Ectodermal cell (in vitro differentiated cells): ENCODE data around the gene ARHGAP22.

ENCODE experiments used
- H3K27ac ChIP-seq: 2 replicates; pipeline ENCODE4 v1.7.0; 2013; ENCODE audit warnings: mild to moderate bottlenecking, low read depth, low read length; ENCODE audit not compliant: insufficient read depth, poor library complexity, severe bottlenecking
- H3K27me3 ChIP-seq: 2 replicates; pipeline ENCODE4 v1.7.0; 2013; ENCODE audit warnings: mild to moderate bottlenecking, low read length; ENCODE audit not compliant: insufficient read depth, control insufficient read depth, poor library complexity, severe bottlenecking
- H3K36me3 ChIP-seq: one replicate; pipeline ENCODE4 v1.7.0; 2013; ENCODE audit warnings: low read length; ENCODE audit not compliant: control insufficient read depth, insufficient read depth
- H3K4me1 ChIP-seq: one replicate; pipeline ENCODE4 v1.7.0; 2013; ENCODE audit warnings: low read length; ENCODE audit not compliant: control insufficient read depth, insufficient read depth
- H3K4me3 ChIP-seq: 2 replicates; pipeline ENCODE4 v1.7.0; 2013; ENCODE audit warnings: low read depth, low read length, control low read depth; ENCODE audit not compliant: insufficient read depth
- H3K9me3 ChIP-seq: 2 replicates; pipeline ENCODE4 v1.7.0; 2013; ENCODE audit warnings: mild to moderate bottlenecking, low read length, moderate library complexity; ENCODE audit not compliant: control insufficient read depth
- WGBS, 2 experiments: methylation state at CpG; one replicate each; pipeline ENCODE4 v1.1.7; 2013; ENCODE audit warnings: missing lambda C conversion rate in 2 of 2; 5-methylcytosine and 5-hydroxymethylcytosine counted together

Gene ARHGAP22

DNA sequence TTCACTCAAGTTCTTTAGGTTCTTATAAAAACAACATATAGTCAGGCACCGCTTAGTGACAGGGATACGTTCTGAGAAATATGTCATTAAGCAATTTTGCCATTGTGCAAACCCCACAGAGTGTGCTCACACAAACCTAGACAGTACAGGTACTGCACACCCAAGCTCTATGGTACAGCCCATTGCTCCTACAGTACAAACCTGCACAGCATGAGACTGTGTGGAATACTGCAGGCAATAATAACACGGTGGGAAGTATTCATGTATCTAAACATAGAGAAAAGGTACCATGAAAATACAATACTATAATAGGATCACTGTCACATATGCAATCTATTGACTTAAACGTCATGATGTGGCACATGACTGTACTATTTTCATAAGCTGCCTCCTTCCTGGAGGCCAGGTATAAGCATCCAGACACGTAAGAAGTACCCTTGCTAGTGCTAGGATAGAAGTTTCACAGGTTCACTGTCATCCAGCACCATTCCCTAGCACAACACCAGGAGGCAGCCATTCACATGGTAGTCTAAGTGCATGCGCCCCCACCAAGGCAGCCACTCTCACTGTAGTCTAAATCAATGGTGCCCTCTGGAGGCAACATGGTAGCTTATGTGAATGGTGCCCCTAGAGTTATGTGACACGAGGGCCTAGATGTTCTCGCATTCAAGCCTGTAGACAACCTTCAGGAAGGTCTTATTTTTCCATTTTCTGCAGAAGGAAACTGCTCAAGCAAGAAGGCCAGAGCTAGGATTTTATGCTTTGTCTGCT, 98.5 kb downstream of the ARHGAP22 start:
- Histone ChIP-seq H3K4me3 (no peak overlapping the region), H3K27me3 (no peaks in the 10 kb centered on the region), H3K27ac (no peak overlapping the region), H3K36me3 (no peaks in the 10 kb centered on the region), H3K4me1 (peaks cover 2% of the 10 kb centered on the region), H3K9me3 (no peaks in the 10 kb centered on the region)
- WGBS, 2 experiments, result 94 to 95% methylated on average over 7 to 8 of the region's 8 CpGs

DNA sequence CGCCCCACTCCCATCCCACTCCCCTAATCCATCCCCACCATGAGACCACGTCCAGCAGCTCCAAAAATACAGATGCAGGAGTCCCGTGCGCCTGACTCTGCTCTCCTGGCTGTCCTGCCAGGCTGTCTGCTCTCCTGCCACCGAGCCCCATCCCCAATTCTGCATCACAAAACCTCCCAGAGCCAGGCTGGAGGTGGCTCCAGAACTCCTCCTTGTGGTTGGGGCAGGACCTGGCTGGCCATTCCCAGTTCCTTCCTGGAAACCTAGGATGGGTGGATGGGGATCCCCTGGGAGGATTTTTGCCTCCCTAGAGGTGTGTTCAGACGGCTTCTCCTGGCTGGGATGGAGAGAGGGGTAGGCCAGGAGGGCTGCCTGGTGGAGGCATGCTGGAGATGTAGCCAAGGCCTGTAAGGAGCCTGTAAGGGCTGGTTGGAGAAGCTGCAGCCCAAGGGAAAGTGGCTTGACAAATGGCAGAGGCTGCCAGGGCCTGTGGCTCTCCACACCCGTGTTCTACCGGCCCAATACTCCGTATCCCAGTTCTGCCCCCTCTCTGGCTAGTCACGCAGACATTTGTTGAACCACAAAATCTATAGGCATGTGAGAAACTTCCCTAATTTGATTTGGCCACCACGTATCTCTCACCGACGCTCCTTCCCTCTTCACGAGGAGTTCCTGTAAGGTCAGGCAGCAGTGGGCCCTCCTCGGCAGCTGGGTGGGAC, 99.3 kb downstream of the ARHGAP22 start:
- H3K36me3 ChIP-seq, result no peaks in the 10 kb centered on the region
- no peak overlapping the region for H3K4me3 ChIP-seq
- 85 to 87% methylated on average over 15 of the region's 15 CpGs for WGBS, 2 experiments

DNA sequence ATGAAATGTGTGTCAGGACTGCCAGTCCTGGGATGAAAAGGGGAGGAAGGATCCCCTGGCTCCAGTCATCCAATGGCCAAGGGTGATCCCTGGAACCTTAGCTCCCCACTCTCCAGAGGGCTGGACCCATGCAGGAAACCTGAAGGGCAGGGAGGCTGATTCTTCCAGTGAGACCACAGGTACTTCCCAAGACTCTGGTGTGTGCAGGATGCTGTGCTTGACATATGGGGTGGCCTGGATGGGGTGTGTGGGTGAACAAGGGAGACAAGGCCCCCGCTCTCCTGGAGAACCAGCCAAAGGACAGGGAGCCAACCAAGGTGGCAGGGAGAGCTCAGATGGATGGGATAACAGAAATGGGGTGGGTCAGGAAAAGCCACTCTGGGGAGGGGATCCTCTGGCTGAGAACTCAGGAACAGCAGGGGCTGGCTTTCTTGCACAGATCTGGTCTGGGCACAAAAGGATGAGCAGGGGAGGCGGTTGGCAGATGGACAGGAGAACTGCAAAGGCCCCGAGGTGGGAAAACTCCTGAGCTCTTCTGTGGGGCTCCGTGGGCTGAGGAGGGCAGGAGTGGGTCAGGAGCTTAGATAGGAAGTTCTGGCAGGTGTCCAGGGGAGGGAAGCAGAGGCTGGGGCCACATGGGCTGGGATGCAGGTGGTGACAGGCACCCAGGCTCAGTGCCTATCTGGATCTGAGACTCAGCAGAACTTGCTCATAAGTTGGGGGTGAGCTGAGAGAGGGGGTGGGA, 100.6 kb downstream of the ARHGAP22 start:
- H3K27ac ChIP-seq, result no peak overlapping the region
- no peaks in the 10 kb centered on the region for H3K4me1 ChIP-seq
- no peaks in the 10 kb centered on the region for H3K36me3 ChIP-seq
- H3K9me3 ChIP-seq, result no peaks in the 10 kb centered on the region
- 88 to 89% methylated on average over 4 of the region's 4 CpGs for WGBS, 2 experiments
- no peaks in the 10 kb centered on the region for H3K27me3 ChIP-seq
- no peak overlapping the region for H3K4me3 ChIP-seq

More for the DNA sequence above, 99.3 kb downstream of the ARHGAP22 start:
- Histone ChIP-seq H3K4me1 (peaks cover 2% of the 10 kb centered on the region), H3K9me3 (no peaks in the 10 kb centered on the region), H3K27ac (no peak overlapping the region), H3K27me3 (no peaks in the 10 kb centered on the region)

DNA sequence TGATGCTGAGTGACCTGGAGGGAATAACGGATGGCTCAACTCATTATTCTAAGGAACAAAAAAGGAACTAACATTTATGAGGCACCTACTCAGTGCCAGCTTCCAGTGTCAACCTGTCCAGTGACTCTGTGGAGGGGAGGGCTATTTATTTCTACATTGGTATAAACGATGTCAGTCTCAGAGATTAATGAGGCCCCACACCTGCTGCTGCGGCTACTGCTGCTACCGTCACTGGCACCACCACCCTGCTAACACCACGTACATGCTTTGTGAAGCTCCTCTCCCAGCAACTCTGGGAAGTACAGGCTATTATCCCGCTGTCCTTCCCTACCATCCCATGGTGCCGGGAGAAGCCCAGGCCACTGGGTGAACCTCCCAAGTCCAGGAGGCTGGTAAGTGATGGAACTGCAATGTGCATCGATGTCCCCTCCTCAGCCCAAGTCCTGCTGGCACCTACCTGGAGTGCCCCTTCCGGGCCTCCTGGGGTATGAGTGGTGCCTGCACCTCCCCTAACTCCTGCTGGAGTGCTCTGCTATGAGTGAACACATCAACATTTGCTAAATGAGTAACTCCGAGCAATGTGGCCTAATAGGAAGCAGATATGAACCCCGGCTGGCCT, 101.5 kb downstream of the ARHGAP22 start:
- Histone ChIP-seq H3K27ac (no peak overlapping the region), H3K4me3 (no peak overlapping the region), H3K36me3 (no peaks in the 10 kb centered on the region), H3K27me3 (no peaks in the 10 kb centered on the region), H3K4me1 (no peaks in the 10 kb centered on the region), H3K9me3 (no peaks in the 10 kb centered on the region)
- 96 to 97% methylated on average over 11 of the region's 11 CpGs for WGBS, 2 experiments

DNA sequence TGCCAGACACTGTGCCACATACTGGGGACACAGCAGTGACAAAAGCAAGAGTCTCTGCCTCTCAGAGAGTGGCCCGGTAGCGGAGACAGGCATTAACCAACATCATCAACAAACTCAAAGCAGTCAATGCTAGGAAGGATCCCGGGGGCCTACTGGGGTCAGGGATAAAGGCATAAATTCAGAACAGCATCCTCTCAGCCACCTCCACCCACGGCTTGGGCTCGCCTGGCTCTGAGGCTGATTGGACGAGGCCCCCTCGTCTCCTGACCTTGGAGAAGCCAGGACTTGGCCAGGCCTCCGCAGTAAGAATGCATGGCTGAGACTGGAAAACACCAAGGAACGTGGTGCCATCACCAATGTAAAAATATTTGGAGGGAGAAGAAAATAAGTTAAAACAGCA, 102.1 kb downstream of the ARHGAP22 start:
- Histone ChIP-seq H3K36me3 (no peaks in the 10 kb centered on the region), H3K4me3 (no peak overlapping the region), H3K27ac (no peak overlapping the region), H3K4me1 (no peaks in the 10 kb centered on the region), H3K9me3 (no peaks in the 10 kb centered on the region), H3K27me3 (no peaks in the 10 kb centered on the region)
- 91 to 94% methylated on average over 9 of the region's 9 CpGs for WGBS, 2 experiments

DNA sequence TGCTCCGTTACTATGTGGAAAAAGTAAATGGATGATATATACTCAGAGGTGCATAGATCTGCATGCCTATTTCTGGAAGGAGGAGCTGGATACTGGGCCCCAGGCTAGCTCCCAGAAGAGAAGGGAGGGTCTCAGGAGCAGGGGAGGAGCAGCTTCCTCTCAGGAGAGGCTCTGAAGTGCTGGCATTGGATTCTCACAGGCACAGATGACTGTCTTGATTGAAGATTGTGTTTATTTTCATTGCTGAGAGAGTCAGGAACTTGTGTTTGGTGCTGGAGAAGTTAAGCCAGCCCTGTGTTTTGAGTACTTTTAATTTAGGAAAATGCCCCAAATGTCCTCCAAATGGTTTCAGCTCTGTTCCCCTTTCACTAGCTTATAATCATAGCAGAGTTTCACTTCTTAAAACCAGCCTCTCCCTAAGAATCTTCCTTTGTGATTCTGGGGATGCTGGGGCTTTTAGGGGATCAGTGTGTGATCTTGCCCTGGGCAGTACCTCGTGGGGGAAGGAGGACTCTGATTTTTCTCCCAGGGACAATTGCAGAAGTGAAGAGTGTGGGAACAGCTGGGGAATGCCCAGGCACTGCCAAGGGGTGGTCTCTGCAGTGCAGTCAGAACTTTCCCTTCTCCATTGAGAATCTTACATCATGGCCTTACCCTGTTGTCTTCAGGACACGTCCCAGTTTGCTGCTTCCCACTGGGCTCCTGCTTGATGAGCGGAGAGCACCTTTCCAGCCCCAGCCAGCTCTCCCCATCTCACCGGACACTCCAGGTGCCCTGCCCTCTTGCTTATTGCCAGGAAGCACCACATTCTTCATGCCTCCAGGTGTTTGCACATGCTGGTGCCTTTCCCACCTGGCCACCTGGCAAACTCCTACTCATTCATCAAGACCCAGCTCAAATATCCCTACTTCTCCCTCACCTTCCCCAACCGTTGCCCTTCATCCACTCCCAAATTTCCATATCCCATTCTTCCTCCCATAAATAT, 102.8 kb downstream of the ARHGAP22 start:
- H3K36me3 ChIP-seq, result no peaks in the 10 kb centered on the region
- no peaks in the 10 kb centered on the region for H3K9me3 ChIP-seq
- no peak overlapping the region for H3K27ac ChIP-seq
- no peaks in the 10 kb centered on the region for H3K4me1 ChIP-seq
- WGBS, 2 experiments, result 86 to 91% methylated on average over 6 of the region's 6 CpGs
- no peak overlapping the region for H3K4me3 ChIP-seq
- no peaks in the 10 kb centered on the region for H3K27me3 ChIP-seq

DNA sequence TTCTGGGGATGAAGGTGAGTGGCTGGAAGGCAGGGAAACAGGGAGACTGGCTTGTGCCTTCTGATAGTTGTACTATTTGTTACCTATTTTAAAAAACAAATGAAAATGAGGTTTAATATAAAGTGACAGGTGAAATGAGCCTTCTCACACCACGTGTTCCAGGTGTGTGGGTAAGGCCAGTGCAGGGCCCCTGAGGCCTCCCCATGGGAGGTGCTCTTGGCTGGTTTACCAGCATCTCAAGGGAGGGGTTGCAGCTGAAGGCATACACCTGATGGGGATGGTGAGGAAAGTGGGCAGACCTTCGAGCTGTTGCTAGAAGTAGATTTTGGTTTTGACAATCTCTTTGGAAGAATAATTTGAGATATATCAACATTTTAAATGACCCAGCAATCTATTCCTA, 103.6 kb downstream of the ARHGAP22 start:
- Histone ChIP-seq H3K4me3 (no peak overlapping the region), H3K9me3 (no peaks in the 10 kb centered on the region), H3K27me3 (no peaks in the 10 kb centered on the region), H3K27ac (no peak overlapping the region), H3K4me1 (no peaks in the 10 kb centered on the region), H3K36me3 (no peaks in the 10 kb centered on the region)
- 75 to 85% methylated on average over 1 to 2 of the region's 2 CpGs for WGBS, 2 experiments

DNA sequence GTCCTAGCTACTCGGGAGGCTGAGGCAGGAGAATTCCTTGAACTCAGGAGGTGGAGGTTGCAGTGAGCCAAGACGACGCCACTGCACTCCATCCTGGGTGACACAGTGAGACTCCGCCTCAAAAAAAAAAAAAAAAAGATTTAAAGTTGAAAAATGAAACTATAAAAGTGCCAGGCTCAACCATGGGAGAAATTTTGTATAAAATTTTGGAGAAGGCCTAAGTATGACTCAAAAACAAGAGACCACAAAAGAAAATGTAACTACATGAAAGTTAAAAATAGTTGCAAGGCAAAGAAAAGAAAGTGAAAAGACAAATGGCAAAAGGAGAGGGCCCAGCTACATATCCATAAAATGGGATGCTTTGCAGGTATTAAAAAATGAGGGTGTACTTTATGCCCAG, 104.1 kb downstream of the ARHGAP22 start:
- H3K4me3 ChIP-seq, result no peak overlapping the region
- WGBS, 2 experiments, result 90 to 91% methylated on average over 4 of the region's 4 CpGs
- no peaks in the 10 kb centered on the region for H3K36me3 ChIP-seq
- H3K4me1 ChIP-seq, result no peaks in the 10 kb centered on the region
- no peaks in the 10 kb centered on the region for H3K9me3 ChIP-seq
- H3K27ac ChIP-seq, result no peak overlapping the region
- no peaks in the 10 kb centered on the region for H3K27me3 ChIP-seq

DNA sequence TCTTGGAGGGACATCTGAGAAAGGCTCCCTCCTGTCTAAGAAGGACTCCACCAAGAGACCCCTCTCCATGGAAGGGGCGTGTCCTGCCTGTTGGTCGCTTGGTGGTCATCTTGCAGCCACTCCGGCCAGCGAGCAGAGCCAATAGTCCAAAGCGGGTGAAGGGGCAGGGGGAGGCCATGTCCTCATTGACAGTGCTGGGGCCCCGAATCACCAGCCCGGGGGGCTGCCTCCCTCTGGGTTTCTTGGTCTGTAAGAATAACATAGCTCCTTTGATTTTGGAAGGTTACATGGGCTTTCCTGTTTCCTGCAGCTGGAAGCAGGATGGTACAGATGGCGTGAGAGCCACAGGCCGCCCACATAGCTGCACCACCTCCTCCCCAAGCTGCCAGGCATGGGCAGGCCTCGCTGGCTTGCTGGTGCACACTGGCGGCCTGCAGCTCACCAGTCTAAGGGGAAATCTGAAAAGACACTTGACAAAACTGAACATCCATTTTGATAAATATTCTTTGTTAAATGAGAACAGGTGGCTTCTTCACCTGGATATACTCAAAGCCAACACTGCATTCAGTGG, 105.8 kb downstream of the ARHGAP22 start:
- H3K9me3 ChIP-seq, result no peaks in the 10 kb centered on the region
- no peaks in the 10 kb centered on the region for H3K4me1 ChIP-seq
- no peak overlapping the region for H3K4me3 ChIP-seq
- WGBS, 2 experiments, result 91 to 96% methylated on average over 11 of the region's 11 CpGs
- H3K36me3 ChIP-seq, result no peaks in the 10 kb centered on the region
- no peaks in the 10 kb centered on the region for H3K27me3 ChIP-seq
- no peak overlapping the region for H3K27ac ChIP-seq
